ENCODE measurements around the gene PEX12. TPM values are rescaled to one million over a fixed set of nuclear protein-coding genes. Genes with fewer than 3 reads are reported as not detected.

The PEX12 gene
- total and polyA plus RNA-seq, 9 of the 15 experiments (the other 6 are each of a cell fraction or from before 2014, with no cell fraction given) = 4.0 to 12.4 (median 6.4) TPM

GRCh38 chr17:35577830-35578196 lies 558 bp downstream of the PEX12 start (continued):
- TF ChIP-seq YY1 (IDR thresholded peaks at IDR 0.05; ENCODE audit: borderline replicate concordance in 1 of 3, control insufficient read depth in 1 of 3, extremely low read depth in 1 of 3, insufficient read depth in 3 of 3, insufficient read length in 1 of 3, insufficient replicate concordance in 2 of 3, low read depth in 1 of 3, low read length in 2 of 3) (peak; percentile 7 to 84 (median 66)), CCAR2 (IDR thresholded peaks at IDR 0.05; ENCODE audit: low read depth, low read length) (no peak), ZFP36 (IDR thresholded peaks at IDR 0.05; ENCODE audit: low read depth, low read length, partially characterized antibody) (no peak), FIP1L1 (IDR thresholded peaks at IDR 0.05; ENCODE audit: low read depth, low read length, poor library complexity, severe bottlenecking) (no peak), ZNF175 (CRISPR knock-in tag; IDR thresholded peaks at IDR 0.05; ENCODE audit: low read depth) (no peak), EGR1 (conservative IDR thresholded peaks at IDR 0.05) (no peak), FOXO4 (CRISPR knock-in tag; IDR thresholded peaks at IDR 0.05) (no peak), ZNF444 (CRISPR knock-in tag; IDR thresholded peaks at IDR 0.05) (no peak), ZNF766 (CRISPR knock-in tag; conservative IDR thresholded peaks at IDR 0.05) (no peak), KAT7 (CRISPR knock-in tag; IDR thresholded peaks at IDR 0.05; ENCODE audit: borderline replicate concordance) (0 out of 2 replicates have a peak, but pooled peaks have one; percentile 34), RNF219 (CRISPR knock-in tag; IDR thresholded peaks at IDR 0.05) (no peak), EP300 (IDR thresholded peaks at IDR 0.05; ENCODE audit: low read length) (no peak), TCF7L2 (IDR thresholded peaks at IDR 0.05; ENCODE audit: low read depth, low read length) (no peak), MTA3 (IDR thresholded peaks at IDR 0.05; ENCODE audit: borderline replicate concordance) (no peak), NR2F6 (CRISPR knock-in tag; IDR thresholded peaks at IDR 0.05) (no peak), E2F5 (CRISPR knock-in tag; IDR thresholded peaks at IDR 0.05) (no peak), ZBTB26 (CRISPR knock-in tag; IDR thresholded peaks at IDR 0.05) (no peak), SIX5 (IDR thresholded peaks at IDR 0.05; ENCODE audit: borderline replicate concordance in 1 of 2, insufficient read depth in 1 of 2, low read depth in 1 of 2, low read length in 2 of 2) (no peak), SOX6 (IDR thresholded peaks at IDR 0.05) (no peak), MEF2D (tag; conservative IDR thresholded peaks at IDR 0.05; ENCODE audit: low read depth) (no peak)

All from K562 (cell line).